ENCODE results near the gene PDYN. TPM values are rescaled to one million over a fixed set of nuclear protein-coding genes. Genes with fewer than 3 reads are reported as not detected.

PDYN gene
- total RNA-seq, 1 experiment from 2014 or later = not detected

GRCh38 chr20:1998193-1998520 is 4.3 kb upstream of the PDYN start:
- no peak for DNase-seq (ENCODE audit: low read depth)
- in situ Hi-C loops (cut with HindIII; ENCODE audit: low pct_unique_long_range_greater_than_20kb, low sequenced_read_pairs) = no loop called here

- in situ Hi-C loops (cut with HindIII; ENCODE audit: low pct_unique_long_range_greater_than_20kb, low sequenced_read_pairs) = no loop called here
- DNase-seq (ENCODE audit: low read depth) = no peak
These were observed 3.8 kb upstream of the PDYN start for GRCh38 chr20:1997483-1998192.

GRCh38 chr20:1995531-1996310 is 1.9 kb upstream of the PDYN start:
- DNase-seq (ENCODE audit: low read depth) = no peak
- in situ Hi-C loops (cut with HindIII; ENCODE audit: low pct_unique_long_range_greater_than_20kb, low sequenced_read_pairs) = no loop called here

- in situ Hi-C loops (cut with HindIII; ENCODE audit: low pct_unique_long_range_greater_than_20kb, low sequenced_read_pairs) = no loop called here
- no peak for DNase-seq (ENCODE audit: low read depth)
These were observed 769 bp upstream of the PDYN start for GRCh38 chr20:1994627-1995026.

GRCh38 chr20:1992359-1993110 is 1.3 kb downstream of the PDYN start:
- in situ Hi-C loops (cut with HindIII; ENCODE audit: low pct_unique_long_range_greater_than_20kb, low sequenced_read_pairs) = no loop called here
- DNase-seq (ENCODE audit: low read depth) = no peak

GRCh38 chr20:1987826-1988225 is 6.0 kb downstream of the PDYN start:
- in situ Hi-C loops (cut with HindIII; ENCODE audit: low pct_unique_long_range_greater_than_20kb, low sequenced_read_pairs) = no loop called here
- DNase-seq (ENCODE audit: low read depth) = no peak

GRCh38 chr20:1983301-1983700 is 10.6 kb downstream of the PDYN start:
- in situ Hi-C loops (cut with HindIII; ENCODE audit: low pct_unique_long_range_greater_than_20kb, low sequenced_read_pairs) = no loop called here
- DNase-seq (ENCODE audit: low read depth) = no peak

GRCh38 chr20:1982686-1983085 is 11.2 kb downstream of the PDYN start:
- no peak for DNase-seq (ENCODE audit: low read depth)
- in situ Hi-C loops (cut with HindIII; ENCODE audit: low pct_unique_long_range_greater_than_20kb, low sequenced_read_pairs) = no loop called here

- in situ Hi-C loops (cut with HindIII; ENCODE audit: low pct_unique_long_range_greater_than_20kb, low sequenced_read_pairs) = loop anchor here (10.0 kb wide), 2 partner anchors 66 to 116 kb away; no protein-coding TSS in a partner anchor
- no peak for DNase-seq (ENCODE audit: low read depth)
These were observed 14.6 kb downstream of the PDYN start for GRCh38 chr20:1979106-1979778.

GRCh38 chr20:1975291-1975690 is 18.6 kb downstream of the PDYN start:
- DNase-seq (ENCODE audit: low read depth) = no peak
- in situ Hi-C loops (cut with HindIII; ENCODE audit: low pct_unique_long_range_greater_than_20kb, low sequenced_read_pairs) = loop anchor here (10.0 kb wide), 2 partner anchors 70 to 120 kb away; no protein-coding TSS in a partner anchor

GRCh38 chr20:1973601-1974440 is 20.0 kb downstream of the PDYN start:
- DNase-seq (ENCODE audit: low read depth) = no peak
- in situ Hi-C loops (cut with HindIII; ENCODE audit: low pct_unique_long_range_greater_than_20kb, low sequenced_read_pairs) = loop anchor here (10.0 kb wide), 2 partner anchors 71 to 121 kb away; no protein-coding TSS in a partner anchor

- in situ Hi-C loops (cut with HindIII; ENCODE audit: low pct_unique_long_range_greater_than_20kb, low sequenced_read_pairs) = loop anchor here (10.0 kb wide), 2 partner anchors 73 to 123 kb away; no protein-coding TSS in a partner anchor
- no peak for DNase-seq (ENCODE audit: low read depth)
These were observed 21.8 kb downstream of the PDYN start for GRCh38 chr20:1971893-1972586.

- no peak for DNase-seq (ENCODE audit: low read depth)
- in situ Hi-C loops (cut with HindIII; ENCODE audit: low pct_unique_long_range_greater_than_20kb, low sequenced_read_pairs) = no loop called here
These were observed 24.9 kb downstream of the PDYN start for GRCh38 chr20:1968964-1969363.

GRCh38 chr20:1965520-1966351 is 28.1 kb downstream of the PDYN start:
- in situ Hi-C loops (cut with HindIII; ENCODE audit: low pct_unique_long_range_greater_than_20kb, low sequenced_read_pairs) = no loop called here
- peak; percentile 55 for DNase-seq (ENCODE audit: low read depth)

- in situ Hi-C loops (cut with HindIII; ENCODE audit: low pct_unique_long_range_greater_than_20kb, low sequenced_read_pairs) = no loop called here
- DNase-seq (ENCODE audit: low read depth) = no peak
These were observed 29.0 kb downstream of the PDYN start for GRCh38 chr20:1964659-1965405.

GRCh38 chr20:1964061-1964460 is 29.8 kb downstream of the PDYN start:
- DNase-seq (ENCODE audit: low read depth) = no peak
- in situ Hi-C loops (cut with HindIII; ENCODE audit: low pct_unique_long_range_greater_than_20kb, low sequenced_read_pairs) = no loop called here

All from Caki2 (cell line).